ENCODE measurements around the gene METTL25. TPM values are rescaled to one million over a fixed set of nuclear protein-coding genes. Genes with fewer than 3 reads are reported as not detected.
A peak's percentile ranks its signal among the peaks of the same experiment; 100 is the strongest.

The METTL25 gene
- total RNA-seq, 1 experiment from 2014 or later = 6.3 TPM

- TF ChIP-seq FOXP4 (CRISPR knock-in tag; IDR thresholded peaks at IDR 0.05) (no peak), ZNF512 (CRISPR knock-in tag; IDR thresholded peaks at IDR 0.05; ENCODE audit: borderline replicate concordance) (no peak), TCF7 (CRISPR knock-in tag; IDR thresholded peaks at IDR 0.05; ENCODE audit: low read depth) (no peak), AFF4 (CRISPR knock-in tag; IDR thresholded peaks at IDR 0.05; ENCODE audit: borderline replicate concordance) (no peak; the same call in 1 of the 2 replicates), NR1H2 (CRISPR knock-in tag; IDR thresholded peaks at IDR 0.05) (no peak), CDX4 (CRISPR knock-in tag; IDR thresholded peaks at IDR 0.05; ENCODE audit: borderline replicate concordance) (no peak), TP53 (CRISPR knock-in tag; IDR thresholded peaks at IDR 0.05) (no peak), GTF2I (CRISPR knock-in tag; conservative IDR thresholded peaks at IDR 0.05) (no peak), FOXP1 (CRISPR knock-in tag; IDR thresholded peaks at IDR 0.05; ENCODE audit: borderline replicate concordance) (peak; percentile 78; the same call in 1 of the 2 replicates), RORB (CRISPR knock-in tag; IDR thresholded peaks at IDR 0.05) (no peak; the same call in 1 of the 2 replicates), CBFB (CRISPR knock-in tag; IDR thresholded peaks at IDR 0.05; ENCODE audit: low read depth) (peak; percentile 74; the same call in 1 of the 2 replicates), IRF1 (CRISPR knock-in tag; IDR thresholded peaks at IDR 0.05) (no peak), ESRRA (CRISPR knock-in tag; IDR thresholded peaks at IDR 0.05; ENCODE audit: borderline replicate concordance) (no peak), E2F1 (CRISPR knock-in tag; IDR thresholded peaks at IDR 0.05) (no peak), SMAD3 (CRISPR knock-in tag; IDR thresholded peaks at IDR 0.05; ENCODE audit: borderline replicate concordance) (0 out of 2 replicates have a peak, but pooled peaks have one; percentile 24), TEAD1 (CRISPR knock-in tag; IDR thresholded peaks at IDR 0.05) (peak; percentile 98), TEAD4 (CRISPR knock-in tag; IDR thresholded peaks at IDR 0.05) (no peak; the same call in 1 of the 2 replicates), ZBTB43 (CRISPR knock-in tag; IDR thresholded peaks at IDR 0.05) (peak; percentile 20; the same call in 1 of the 2 replicates), NFATC4 (CRISPR knock-in tag; IDR thresholded peaks at IDR 0.05) (no peak), NFYB (CRISPR knock-in tag; conservative IDR thresholded peaks at IDR 0.05; ENCODE audit: low read depth) (no peak), IRF2 (CRISPR knock-in tag; IDR thresholded peaks at IDR 0.05; ENCODE audit: borderline replicate concordance, low read depth) (no peak), USF1 (CRISPR knock-in tag; IDR thresholded peaks at IDR 0.05) (peak; percentile 53), ZNF425 (CRISPR knock-in tag; conservative IDR thresholded peaks at IDR 0.05) (no peak)
These were observed at the start of gene METTL25, which contains the start of gene CCDC59 (continued) for GRCh38 chr12:82358200-82359114.

All from WTC11 (cell line).